Mammary epithelial cell (primary cell): ENCODE data around the gene APOBEC3G.

Experiments
- CTCF ChIP-seq, 2 donors: IDR thresholded peaks in 1 of 2; conservative IDR thresholded peaks in 1 of 2; 2 replicates each; pipeline ENCODE4 v1.5.1; 2011 to 2012; ENCODE audit warnings: inconsistent platforms in 2 of 2, low read length in 2 of 2, mild to moderate bottlenecking in 2 of 2, control low read depth in 1 of 2, low read depth in 1 of 2; ENCODE audit not compliant: insufficient read depth in 1 of 2; ENCODE audit errors: extremely low read depth in 1 of 2
- EZH2 ChIP-seq: IDR thresholded peaks from 2 replicates; pipeline ENCODE4 v1.6.1; 2012; ENCODE audit warnings: low read length, inconsistent platforms, borderline replicate concordance

DNA sequence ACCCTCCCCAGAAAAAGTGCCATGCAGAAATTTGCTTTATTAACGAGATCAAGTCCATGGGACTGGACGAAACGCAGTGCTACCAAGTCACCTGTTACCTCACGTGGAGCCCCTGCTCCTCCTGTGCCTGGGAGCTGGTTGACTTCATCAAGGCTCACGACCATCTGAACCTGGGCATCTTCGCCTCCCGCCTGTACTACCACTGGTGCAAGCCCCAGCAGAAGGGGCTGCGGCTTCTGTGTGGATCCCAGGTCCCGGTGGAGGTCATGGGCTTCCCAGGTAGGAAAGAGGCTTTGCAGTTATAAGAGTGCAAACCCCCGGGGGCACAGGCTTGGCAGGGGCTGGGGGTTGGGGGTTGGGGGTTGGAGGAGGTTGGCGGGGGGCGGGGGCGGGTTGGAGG lies 24.2 kb downstream of the APOBEC3G start:
- TF ChIP-seq CTCF (conservative IDR thresholded peaks at IDR 0.05 in 1 of 2, IDR thresholded peaks at IDR 0.05 in 1 of 2; ENCODE audit: extremely low read depth in 1 of 2, insufficient read depth in 1 of 2, low read depth in 1 of 2, low read length in 2 of 2) (no peak), EZH2 (no peak)
